ENCODE results near the gene ST6GALNAC4.

ST6GALNAC4 gene

GRCh38 chr9:127934248-127934647, 17.4 kb upstream of the ST6GALNAC4 start:
- H3K27me3 ChIP-seq (ENCODE audit: insufficient read depth, poor library complexity, severe bottlenecking) = no peaks in the 10 kb centered on the region
- no peak overlapping the region for H3K27ac ChIP-seq (ENCODE audit: poor library complexity, severe bottlenecking)
- peaks cover 13% of the 10 kb centered on the region for H3K4me1 ChIP-seq (ENCODE audit: insufficient read depth, poor library complexity, severe bottlenecking)
- H3K4me3 ChIP-seq (ENCODE audit: severe bottlenecking) = no peak overlapping the region
- no peak for DNase-seq (ENCODE audit: low spot score)
- ATAC-seq (ENCODE audit: low read depth) = no peak
- H3K9me3 ChIP-seq (ENCODE audit: severe bottlenecking) = no peaks in the 10 kb centered on the region
- no peak for TF ChIP-seq CTCF (IDR thresholded peaks at IDR 0.05; ENCODE audit: poor library complexity, severe bottlenecking)
- H3K36me3 ChIP-seq (ENCODE audit: low read depth) = no peaks in the 10 kb centered on the region

DNA sequence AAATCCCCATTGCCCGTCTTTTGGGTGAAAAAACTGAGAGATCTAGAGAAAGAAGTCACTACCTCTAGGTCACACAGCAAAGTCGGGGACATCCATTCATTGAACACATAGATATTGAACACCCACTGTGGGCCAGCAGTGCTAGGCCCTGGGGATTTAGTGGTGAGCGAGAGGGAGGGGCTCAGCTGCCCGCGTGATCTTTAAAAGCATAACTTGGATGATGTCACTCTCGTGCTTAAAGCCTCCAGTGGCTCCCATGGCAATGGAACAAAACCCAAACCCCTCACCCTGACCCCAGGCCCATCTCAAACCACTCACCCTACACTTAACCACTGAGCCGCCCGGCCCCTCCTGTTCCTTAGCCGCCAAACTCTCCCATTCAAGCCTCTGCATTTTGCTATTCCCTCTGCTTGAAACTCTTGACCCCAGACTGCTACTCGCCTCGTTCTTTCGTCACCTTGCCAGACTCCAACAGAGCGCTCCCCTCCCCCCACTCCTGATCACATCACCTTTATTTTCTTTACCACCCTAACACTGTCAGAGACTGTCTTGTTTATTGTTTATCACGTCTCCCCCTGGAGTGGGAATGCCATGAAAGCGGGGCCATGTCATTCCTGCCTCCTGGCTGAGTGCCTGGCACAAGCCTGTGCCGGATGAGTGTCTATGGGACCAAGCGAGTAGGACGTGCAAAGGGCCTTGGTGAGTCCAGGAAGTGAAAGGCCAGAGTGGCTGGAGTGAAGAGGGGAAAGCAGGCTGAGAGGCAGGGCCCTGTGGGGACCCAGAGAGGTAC, 14.4 kb upstream of the ST6GALNAC4 start:
- ATAC-seq (ENCODE audit: low read depth) (no peak), DNase-seq (ENCODE audit: low spot score) (no peak)
- peak overlapping the region; percentile 17 for H3K27ac ChIP-seq (ENCODE audit: poor library complexity, severe bottlenecking)
- H3K9me3 ChIP-seq (ENCODE audit: severe bottlenecking) = no peaks in the 10 kb centered on the region
- H3K27me3 ChIP-seq (ENCODE audit: insufficient read depth, poor library complexity, severe bottlenecking) = no peaks in the 10 kb centered on the region
- peaks cover 19% of the 10 kb centered on the region for H3K4me1 ChIP-seq (ENCODE audit: insufficient read depth, poor library complexity, severe bottlenecking)
- no peak for TF ChIP-seq CTCF (IDR thresholded peaks at IDR 0.05; ENCODE audit: poor library complexity, severe bottlenecking)
- H3K4me3 ChIP-seq (ENCODE audit: severe bottlenecking) = peak overlapping the region; percentile 54
- no peaks in the 10 kb centered on the region for H3K36me3 ChIP-seq (ENCODE audit: low read depth)

GRCh38 chr9:127930231-127931091, 13.6 kb upstream of the ST6GALNAC4 start, which contains the start of gene PIP5KL1:
Gene PIP5KL1 (minus strand): TSS chr9:127930777. CDS start chr9:127930752, 25 bp downstream.
- peak within 1 kb of the TSS; percentile 17 for H3K27ac ChIP-seq (ENCODE audit: poor library complexity, severe bottlenecking)

DNA sequence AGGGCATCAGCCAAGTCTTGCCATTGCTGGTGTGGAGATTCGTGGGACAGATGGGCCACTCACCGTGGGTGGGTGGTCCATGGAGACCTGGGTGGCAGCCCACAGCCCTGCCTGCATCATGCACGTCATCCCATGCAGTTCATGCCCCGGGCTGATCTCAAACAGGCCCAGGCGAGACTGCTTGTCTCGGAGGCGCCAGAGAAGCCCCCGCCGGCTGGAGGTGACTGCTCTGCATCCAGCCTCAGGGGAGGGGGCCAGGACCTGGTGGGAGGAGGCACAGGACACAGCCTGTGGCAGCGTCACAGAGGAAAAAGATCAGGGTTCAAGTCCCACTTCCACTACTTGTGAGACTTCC, 12.8 kb upstream of the ST6GALNAC4 start:
- Histone ChIP-seq H3K4me3 (ENCODE audit: severe bottlenecking) (no peak overlapping the region), H3K27me3 (ENCODE audit: insufficient read depth, poor library complexity, severe bottlenecking) (no peaks in the 10 kb centered on the region), H3K27ac (ENCODE audit: poor library complexity, severe bottlenecking) (no peak overlapping the region), H3K36me3 (ENCODE audit: low read depth) (no peaks in the 10 kb centered on the region), H3K9me3 (ENCODE audit: severe bottlenecking) (no peaks in the 10 kb centered on the region), H3K4me1 (ENCODE audit: insufficient read depth, poor library complexity, severe bottlenecking) (peaks cover 17% of the 10 kb centered on the region)
- no peak for TF ChIP-seq CTCF (IDR thresholded peaks at IDR 0.05; ENCODE audit: poor library complexity, severe bottlenecking)
- ATAC-seq (ENCODE audit: low read depth) (no peak), DNase-seq (ENCODE audit: low spot score) (no peak)

More at GRCh38 chr9:127930231-127931091, 13.6 kb upstream of the ST6GALNAC4 start, which contains the start of gene PIP5KL1:
- Histone ChIP-seq H3K4me3 (ENCODE audit: severe bottlenecking) (peak within 1 kb of the TSS; percentile 54), H3K9me3 (ENCODE audit: severe bottlenecking) (no peaks in the 10 kb centered on the region), H3K4me1 (ENCODE audit: insufficient read depth, poor library complexity, severe bottlenecking) (peaks cover 17% of the 10 kb centered on the region), H3K36me3 (ENCODE audit: low read depth) (no peaks in the 10 kb centered on the region), H3K27me3 (ENCODE audit: insufficient read depth, poor library complexity, severe bottlenecking) (no peaks in the 10 kb centered on the region)
- ATAC-seq (ENCODE audit: low read depth) (peak; percentile 77), DNase-seq (ENCODE audit: low spot score) (peak; percentile 89)
- no peak for TF ChIP-seq CTCF (IDR thresholded peaks at IDR 0.05; ENCODE audit: poor library complexity, severe bottlenecking)

All from RWPE2 (cell line).